HG02884 (cell line): Measurements from ENCODE around the gene SLC1A2.

Source experiments
- ATAC-seq: cut with Tn5 transposase; IDR thresholded peaks from one replicate; pipeline ENCODE4 v1.9.1; 2021; ENCODE audit warnings: mild to moderate bottlenecking, moderate library complexity; ENCODE audit not compliant: unreplicated experiment

SLC1A2 gene

GRCh38 chr11:35248558-35249323, 170.6 kb downstream of the SLC1A2 start:
- ATAC-seq: no peak

GRCh38 chr11:35247863-35248262, 171.5 kb downstream of the SLC1A2 start:
- ATAC-seq: no peak

- no peak for ATAC-seq
These were observed 171.9 kb downstream of the SLC1A2 start for GRCh38 chr11:35247428-35247827.

- no peak for ATAC-seq
These were observed 172.6 kb downstream of the SLC1A2 start for GRCh38 chr11:35246745-35247144.

GRCh38 chr11:35245786-35246185, 173.6 kb downstream of the SLC1A2 start:
- ATAC-seq: no peak

- ATAC-seq: no peak
These were observed 174.3 kb downstream of the SLC1A2 start for GRCh38 chr11:35245056-35245455.

- ATAC-seq: no peak
These were observed 175.6 kb downstream of the SLC1A2 start for GRCh38 chr11:35243774-35244173.

- ATAC-seq: no peak
These were observed 176.7 kb downstream of the SLC1A2 start for GRCh38 chr11:35242412-35243242.

- no peak for ATAC-seq
These were observed 177.8 kb downstream of the SLC1A2 start for GRCh38 chr11:35241531-35241930.

- ATAC-seq: no peak
These were observed 178.3 kb downstream of the SLC1A2 start for GRCh38 chr11:35241083-35241482.

- no peak for ATAC-seq
These were observed 179.8 kb downstream of the SLC1A2 start for GRCh38 chr11:35239471-35240075.

GRCh38 chr11:35238882-35239281, 180.5 kb downstream of the SLC1A2 start:
- no peak for ATAC-seq

- no peak for ATAC-seq
These were observed 181.3 kb downstream of the SLC1A2 start for GRCh38 chr11:35237860-35238715.

GRCh38 chr11:35237351-35237750, 182.0 kb downstream of the SLC1A2 start:
- no peak for ATAC-seq

- no peak for ATAC-seq
These were observed 182.7 kb downstream of the SLC1A2 start for GRCh38 chr11:35236667-35237003.

GRCh38 chr11:35235936-35236666, 183.3 kb downstream of the SLC1A2 start:
- no peak for ATAC-seq

GRCh38 chr11:35235498-35235897, 183.9 kb downstream of the SLC1A2 start:
- ATAC-seq: no peak

- ATAC-seq: no peak
These were observed 184.2 kb downstream of the SLC1A2 start for GRCh38 chr11:35235157-35235468.

GRCh38 chr11:35234460-35235156, 184.8 kb downstream of the SLC1A2 start:
- no peak for ATAC-seq

GRCh38 chr11:35233518-35233917, 185.8 kb downstream of the SLC1A2 start:
- ATAC-seq: no peak
